ENCODE measurements around the gene BSPH1. TPM values are rescaled to one million over a fixed set of nuclear protein-coding genes. Genes with fewer than 3 reads are reported as not detected.

BSPH1 gene
- polyA plus RNA-seq, 1 donor from 2014 or later, result not detected

DNA sequence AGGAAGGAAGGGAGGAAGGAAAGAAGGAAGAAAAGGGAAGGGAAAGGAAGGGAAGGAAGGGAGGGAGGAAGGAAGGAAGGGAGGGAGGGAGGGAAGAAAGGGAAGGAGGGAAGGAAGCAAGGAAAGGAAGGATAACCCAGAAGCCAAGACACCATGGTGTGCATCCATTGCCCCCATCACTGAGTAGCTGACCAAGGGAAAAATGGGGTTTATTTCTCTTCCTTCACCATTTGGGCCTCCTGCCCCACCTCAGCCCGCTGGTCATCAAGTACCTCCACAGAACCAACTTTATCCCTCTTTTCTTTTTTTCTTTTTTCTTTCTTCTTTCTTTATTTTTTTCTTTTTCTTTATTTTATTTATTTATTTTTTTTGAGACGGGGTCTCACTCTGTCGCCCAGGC lies 31.5 kb upstream of the BSPH1 start:
- no peak overlapping the region for H3K4me3 ChIP-seq (ENCODE audit: low read length)
- no peaks in the 10 kb centered on the region for H3K9me2 ChIP-seq (ENCODE audit: insufficient read depth, low read length)
- TF ChIP-seq RAD21 (conservative IDR thresholded peaks at IDR 0.05) (no peak), EP300 (conservative IDR thresholded peaks at IDR 0.05; ENCODE audit: poor library complexity, severe bottlenecking) (no peak), MXI1 (conservative IDR thresholded peaks at IDR 0.05; ENCODE audit: poor library complexity, severe bottlenecking) (no peak), TAF1 (IDR thresholded peaks at IDR 0.05; ENCODE audit: low read depth) (no peak)
- TF ChIP-seq, protein P1, sequence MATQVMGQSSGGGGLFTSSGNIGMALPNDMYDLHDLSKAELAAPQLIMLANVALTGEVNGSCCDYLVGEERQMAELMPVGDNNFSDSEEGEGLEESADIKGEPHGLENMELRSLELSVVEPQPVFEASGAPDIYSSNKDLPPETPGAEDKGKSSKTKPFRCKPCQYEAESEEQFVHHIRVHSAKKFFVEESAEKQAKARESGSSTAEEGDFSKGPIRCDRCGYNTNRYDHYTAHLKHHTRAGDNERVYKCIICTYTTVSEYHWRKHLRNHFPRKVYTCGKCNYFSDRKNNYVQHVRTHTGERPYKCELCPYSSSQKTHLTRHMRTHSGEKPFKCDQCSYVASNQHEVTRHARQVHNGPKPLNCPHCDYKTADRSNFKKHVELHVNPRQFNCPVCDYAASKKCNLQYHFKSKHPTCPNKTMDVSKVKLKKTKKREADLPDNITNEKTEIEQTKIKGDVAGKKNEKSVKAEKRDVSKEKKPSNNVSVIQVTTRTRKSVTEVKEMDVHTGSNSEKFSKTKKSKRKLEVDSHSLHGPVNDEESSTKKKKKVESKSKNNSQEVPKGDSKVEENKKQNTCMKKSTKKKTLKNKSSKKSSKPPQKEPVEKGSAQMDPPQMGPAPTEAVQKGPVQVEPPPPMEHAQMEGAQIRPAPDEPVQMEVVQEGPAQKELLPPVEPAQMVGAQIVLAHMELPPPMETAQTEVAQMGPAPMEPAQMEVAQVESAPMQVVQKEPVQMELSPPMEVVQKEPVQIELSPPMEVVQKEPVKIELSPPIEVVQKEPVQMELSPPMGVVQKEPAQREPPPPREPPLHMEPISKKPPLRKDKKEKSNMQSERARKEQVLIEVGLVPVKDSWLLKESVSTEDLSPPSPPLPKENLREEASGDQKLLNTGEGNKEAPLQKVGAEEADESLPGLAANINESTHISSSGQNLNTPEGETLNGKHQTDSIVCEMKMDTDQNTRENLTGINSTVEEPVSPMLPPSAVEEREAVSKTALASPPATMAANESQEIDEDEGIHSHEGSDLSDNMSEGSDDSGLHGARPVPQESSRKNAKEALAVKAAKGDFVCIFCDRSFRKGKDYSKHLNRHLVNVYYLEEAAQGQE (IDR thresholded peaks at IDR 0.05; ENCODE audit: borderline replicate concordance), result no peak
- H4K20me1 ChIP-seq (ENCODE audit: insufficient read depth), result no peaks in the 10 kb centered on the region
- no peaks in the 10 kb centered on the region for H3K36me3 ChIP-seq (ENCODE audit: insufficient read depth, low read length)
- H3K79me2 ChIP-seq (replicated peaks; ENCODE audit: insufficient read depth, low read length), result no peaks in the 10 kb centered on the region
- H3K4me2 ChIP-seq (ENCODE audit: low read length), result no peak overlapping the region
- H3K9ac ChIP-seq (ENCODE audit: low read length), result no peak overlapping the region
- no peaks in the 10 kb centered on the region for H3F3A ChIP-seq (ENCODE audit: insufficient read depth, low read length, poor library complexity, severe bottlenecking)
- no peak overlapping the region for H3K27ac ChIP-seq (ENCODE audit: low read length)
- no peak overlapping the region for H2AFZ ChIP-seq (ENCODE audit: low read depth, low read length)
- no peaks in the 10 kb centered on the region for H3K27me3 ChIP-seq (ENCODE audit: insufficient read depth, low read depth, low read length)
- H3K9me3 ChIP-seq (ENCODE audit: low read length), result no peaks in the 10 kb centered on the region

GRCh38 chr19:48023011-48023410 lies 31.0 kb upstream of the BSPH1 start:
- no peak overlapping the region for H3K9ac ChIP-seq (ENCODE audit: low read length)
- no peaks in the 10 kb centered on the region for H3K27me3 ChIP-seq (ENCODE audit: insufficient read depth, low read depth, low read length)
- H3K4me2 ChIP-seq (ENCODE audit: low read length), result no peak overlapping the region
- TF ChIP-seq SMC3 (conservative IDR thresholded peaks at IDR 0.05; ENCODE audit: poor library complexity) (no peak), POLR2AphosphoS5 (IDR thresholded peaks at IDR 0.05) (no peak), MXI1 (conservative IDR thresholded peaks at IDR 0.05; ENCODE audit: poor library complexity, severe bottlenecking) (no peak), EZH2 (IDR thresholded peaks at IDR 0.05; ENCODE audit: borderline replicate concordance, insufficient read depth, low read length, poor library complexity, severe bottlenecking) (no peak), TAF1 (IDR thresholded peaks at IDR 0.05; ENCODE audit: low read depth) (no peak), EP300 (conservative IDR thresholded peaks at IDR 0.05; ENCODE audit: poor library complexity, severe bottlenecking) (no peak), RAD21 (conservative IDR thresholded peaks at IDR 0.05) (no peak)
- TF ChIP-seq, protein P1 (IDR thresholded peaks at IDR 0.05; ENCODE audit: borderline replicate concordance), result no peak
- TF ChIP-seq, protein P2, sequence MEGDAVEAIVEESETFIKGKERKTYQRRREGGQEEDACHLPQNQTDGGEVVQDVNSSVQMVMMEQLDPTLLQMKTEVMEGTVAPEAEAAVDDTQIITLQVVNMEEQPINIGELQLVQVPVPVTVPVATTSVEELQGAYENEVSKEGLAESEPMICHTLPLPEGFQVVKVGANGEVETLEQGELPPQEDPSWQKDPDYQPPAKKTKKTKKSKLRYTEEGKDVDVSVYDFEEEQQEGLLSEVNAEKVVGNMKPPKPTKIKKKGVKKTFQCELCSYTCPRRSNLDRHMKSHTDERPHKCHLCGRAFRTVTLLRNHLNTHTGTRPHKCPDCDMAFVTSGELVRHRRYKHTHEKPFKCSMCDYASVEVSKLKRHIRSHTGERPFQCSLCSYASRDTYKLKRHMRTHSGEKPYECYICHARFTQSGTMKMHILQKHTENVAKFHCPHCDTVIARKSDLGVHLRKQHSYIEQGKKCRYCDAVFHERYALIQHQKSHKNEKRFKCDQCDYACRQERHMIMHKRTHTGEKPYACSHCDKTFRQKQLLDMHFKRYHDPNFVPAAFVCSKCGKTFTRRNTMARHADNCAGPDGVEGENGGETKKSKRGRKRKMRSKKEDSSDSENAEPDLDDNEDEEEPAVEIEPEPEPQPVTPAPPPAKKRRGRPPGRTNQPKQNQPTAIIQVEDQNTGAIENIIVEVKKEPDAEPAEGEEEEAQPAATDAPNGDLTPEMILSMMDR (IDR thresholded peaks at IDR 0.05; ENCODE audit: poor library complexity, severe bottlenecking), result no peak
- H4K20me1 ChIP-seq (ENCODE audit: insufficient read depth), result no peaks in the 10 kb centered on the region
- H3F3A ChIP-seq (ENCODE audit: insufficient read depth, low read length, poor library complexity, severe bottlenecking), result no peaks in the 10 kb centered on the region
- no peak overlapping the region for H3K4me3 ChIP-seq (ENCODE audit: low read length)
- H2AFZ ChIP-seq (ENCODE audit: low read depth, low read length), result no peak overlapping the region
- no peaks in the 10 kb centered on the region for H3K9me2 ChIP-seq (ENCODE audit: insufficient read depth, low read length)
- H3K36me3 ChIP-seq (ENCODE audit: insufficient read depth, low read length), result no peaks in the 10 kb centered on the region
- no peak overlapping the region for H3K27ac ChIP-seq (ENCODE audit: low read length)
- H3K9me3 ChIP-seq (ENCODE audit: low read length), result no peaks in the 10 kb centered on the region
- no peaks in the 10 kb centered on the region for H3K79me2 ChIP-seq (replicated peaks; ENCODE audit: insufficient read depth, low read length)

Data from neural cell (in vitro differentiated cells).